ENCODE measurements around the gene DEPP1.
A peak's percentile ranks its signal among the peaks of the same experiment; 100 is the strongest.

The DEPP1 gene

DNA sequence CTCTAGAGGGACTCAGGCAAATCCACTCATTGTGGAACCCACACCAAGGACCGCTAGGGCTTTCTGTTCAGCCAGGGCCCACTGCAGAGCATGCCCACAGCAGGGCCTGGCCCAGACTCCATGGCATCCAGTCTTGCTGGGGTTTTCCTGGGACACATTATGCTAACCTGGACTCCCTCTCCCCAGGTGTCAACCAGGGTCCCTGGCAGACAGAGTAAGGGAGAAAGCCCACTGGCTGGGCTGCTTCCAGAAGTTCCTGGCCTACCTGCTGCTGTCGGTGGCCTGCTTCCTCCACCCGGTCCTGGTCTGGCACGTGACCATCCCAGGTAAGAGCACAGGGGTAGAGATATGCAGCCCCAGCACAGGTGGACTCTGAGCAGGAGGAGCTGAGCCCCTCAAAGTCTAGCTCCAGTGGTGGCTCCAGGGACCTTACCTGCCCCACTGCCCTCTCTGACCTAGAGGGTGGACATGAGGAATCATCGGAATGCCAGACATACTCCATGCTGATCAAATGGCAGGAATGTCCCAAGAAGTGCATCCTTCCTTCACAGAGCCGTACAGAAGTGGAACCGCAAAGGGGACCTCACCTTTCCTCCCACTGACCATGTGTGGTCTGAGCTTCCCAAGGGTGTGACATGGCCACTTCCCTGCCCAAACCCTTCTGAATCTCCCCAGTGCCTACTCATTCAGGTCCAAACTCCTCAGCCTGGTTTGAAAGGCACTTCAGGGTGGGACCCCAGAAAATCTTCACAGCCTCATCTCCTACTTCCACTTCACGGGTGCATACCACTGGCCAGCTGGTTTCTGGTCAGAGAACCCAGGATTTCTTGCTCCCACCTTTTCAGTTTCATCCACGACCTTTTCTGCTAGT lies 44.9 kb downstream of the DEPP1 start:
- H3K27ac ChIP-seq (ENCODE audit: insufficient read depth, low read length, poor library complexity, severe bottlenecking), result no peak overlapping the region
- no peaks in the 10 kb centered on the region for H3K36me3 ChIP-seq (ENCODE audit: control insufficient read depth, insufficient read depth, low read length)
- no peaks in the 10 kb centered on the region for H3K4me1 ChIP-seq (ENCODE audit: control insufficient read depth, insufficient read depth, low read length, poor library complexity, severe bottlenecking)
- no peak overlapping the region for H3K4me3 ChIP-seq (ENCODE audit: insufficient read depth, low read depth, low read length, poor library complexity, severe bottlenecking)
- no peak for DNase-seq
- no peaks in the 10 kb centered on the region for H3K9me3 ChIP-seq (ENCODE audit: control insufficient read depth, low read length)
- H3K27me3 ChIP-seq (replicated peaks; ENCODE audit: control insufficient read depth, insufficient read depth, low read length, poor library complexity, severe bottlenecking), result no peaks in the 10 kb centered on the region

DNA sequence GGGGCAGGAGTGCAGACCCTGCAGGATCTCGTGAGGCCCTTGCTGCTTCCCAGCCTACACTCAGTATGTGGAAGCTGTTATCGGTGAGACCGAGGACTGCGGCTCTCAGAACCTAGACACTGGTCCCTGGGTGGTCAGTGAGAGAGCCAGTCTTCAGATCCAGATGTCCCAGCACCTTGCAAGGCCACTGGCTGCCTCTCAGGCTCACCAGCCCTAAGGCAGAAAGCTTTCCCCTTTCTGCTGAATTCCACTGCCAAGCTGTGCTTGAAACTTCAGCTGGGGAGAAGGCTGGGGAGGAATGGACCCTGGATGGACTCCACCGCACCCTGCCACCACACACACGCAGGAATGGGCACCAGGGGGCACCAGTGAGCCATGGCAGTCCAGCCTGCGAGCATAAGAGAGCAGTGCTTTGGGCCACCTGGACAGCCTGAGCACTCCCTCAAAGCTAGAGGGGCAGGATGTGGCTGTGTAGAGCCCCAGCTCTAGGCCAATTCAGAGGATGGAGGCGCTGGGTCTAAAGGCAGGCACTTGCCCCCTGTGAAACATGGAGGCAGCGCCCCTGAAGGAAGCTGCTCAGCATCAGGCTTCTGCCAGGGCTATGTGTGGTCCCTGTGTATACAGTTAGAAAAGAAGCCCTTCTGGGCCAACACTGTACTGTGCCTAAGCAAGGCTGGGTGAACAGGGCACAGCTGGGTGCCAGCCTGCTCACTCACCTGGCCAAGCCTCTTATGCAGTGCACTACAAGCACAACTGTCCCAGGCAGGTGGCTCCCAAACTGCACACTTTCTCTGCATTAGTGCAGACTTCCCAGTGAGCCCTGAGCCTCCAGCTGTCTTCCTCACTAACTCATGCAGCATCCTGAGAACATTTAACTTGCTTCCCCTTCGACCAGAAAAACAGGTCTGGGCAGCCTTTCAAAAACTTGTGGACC lies 45.8 kb downstream of the DEPP1 start:
- Histone ChIP-seq H3K36me3 (ENCODE audit: control insufficient read depth, insufficient read depth, low read length) (no peaks in the 10 kb centered on the region), H3K4me1 (ENCODE audit: control insufficient read depth, insufficient read depth, low read length, poor library complexity, severe bottlenecking) (no peaks in the 10 kb centered on the region), H3K9me3 (ENCODE audit: control insufficient read depth, low read length) (no peaks in the 10 kb centered on the region), H3K27ac (ENCODE audit: insufficient read depth, low read length, poor library complexity, severe bottlenecking) (no peak overlapping the region), H3K27me3 (replicated peaks; ENCODE audit: control insufficient read depth, insufficient read depth, low read length, poor library complexity, severe bottlenecking) (no peaks in the 10 kb centered on the region), H3K4me3 (ENCODE audit: insufficient read depth, low read depth, low read length, poor library complexity, severe bottlenecking) (no peak overlapping the region)
- peak; percentile 40 to 68 (median 50) for DNase-seq

DNA sequence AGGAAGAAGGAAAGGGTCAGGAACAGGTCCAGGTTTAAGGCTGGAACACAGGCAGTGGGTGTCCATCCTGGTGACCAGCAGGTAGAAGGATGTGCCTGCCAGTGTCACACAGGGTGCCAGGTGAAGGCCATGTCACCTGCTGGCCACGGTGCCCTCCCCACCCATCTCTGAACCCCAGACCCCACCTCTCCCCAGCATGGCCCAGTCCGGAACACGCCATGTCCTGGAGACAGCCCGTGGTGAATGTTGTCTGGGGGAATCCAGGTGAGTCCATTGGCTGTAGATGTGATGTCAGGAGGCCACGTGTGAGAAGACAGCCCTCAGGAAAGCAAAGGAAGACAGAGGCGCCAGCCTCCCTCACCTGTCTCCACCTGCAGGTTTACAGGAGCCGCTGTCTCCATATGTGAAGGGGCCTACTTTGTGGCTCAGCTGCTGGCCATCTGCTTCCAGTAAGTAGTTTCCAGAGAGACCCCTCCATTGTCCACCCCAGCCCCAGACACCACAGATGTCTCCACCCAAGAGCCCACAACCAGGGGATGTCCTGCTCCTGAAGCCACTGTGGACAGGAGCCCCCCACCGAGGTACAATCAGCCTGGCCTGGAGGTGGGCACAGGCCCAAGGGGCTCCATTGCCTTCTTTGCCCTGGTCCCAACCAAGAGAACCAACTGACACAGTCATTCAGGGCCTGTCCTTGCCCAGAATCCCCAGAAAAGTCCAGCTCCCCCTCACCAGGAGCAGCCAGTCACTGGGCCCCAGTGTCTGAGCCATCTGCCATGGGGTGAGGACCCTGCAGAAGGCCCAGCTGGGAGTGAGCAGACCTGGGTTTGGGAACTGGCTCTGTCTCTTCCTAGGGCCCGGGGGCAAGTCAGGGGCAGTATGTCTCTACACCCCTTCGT lies 46.7 kb downstream of the DEPP1 start:
- Histone ChIP-seq H3K9me3 (ENCODE audit: control insufficient read depth, low read length) (no peaks in the 10 kb centered on the region), H3K27ac (ENCODE audit: insufficient read depth, low read length, poor library complexity, severe bottlenecking) (no peak overlapping the region), H3K36me3 (ENCODE audit: control insufficient read depth, insufficient read depth, low read length) (no peaks in the 10 kb centered on the region), H3K27me3 (replicated peaks; ENCODE audit: control insufficient read depth, insufficient read depth, low read length, poor library complexity, severe bottlenecking) (no peaks in the 10 kb centered on the region), H3K4me1 (ENCODE audit: control insufficient read depth, insufficient read depth, low read length, poor library complexity, severe bottlenecking) (no peaks in the 10 kb centered on the region), H3K4me3 (ENCODE audit: insufficient read depth, low read depth, low read length, poor library complexity, severe bottlenecking) (no peak overlapping the region)
- no peak for DNase-seq

DNA sequence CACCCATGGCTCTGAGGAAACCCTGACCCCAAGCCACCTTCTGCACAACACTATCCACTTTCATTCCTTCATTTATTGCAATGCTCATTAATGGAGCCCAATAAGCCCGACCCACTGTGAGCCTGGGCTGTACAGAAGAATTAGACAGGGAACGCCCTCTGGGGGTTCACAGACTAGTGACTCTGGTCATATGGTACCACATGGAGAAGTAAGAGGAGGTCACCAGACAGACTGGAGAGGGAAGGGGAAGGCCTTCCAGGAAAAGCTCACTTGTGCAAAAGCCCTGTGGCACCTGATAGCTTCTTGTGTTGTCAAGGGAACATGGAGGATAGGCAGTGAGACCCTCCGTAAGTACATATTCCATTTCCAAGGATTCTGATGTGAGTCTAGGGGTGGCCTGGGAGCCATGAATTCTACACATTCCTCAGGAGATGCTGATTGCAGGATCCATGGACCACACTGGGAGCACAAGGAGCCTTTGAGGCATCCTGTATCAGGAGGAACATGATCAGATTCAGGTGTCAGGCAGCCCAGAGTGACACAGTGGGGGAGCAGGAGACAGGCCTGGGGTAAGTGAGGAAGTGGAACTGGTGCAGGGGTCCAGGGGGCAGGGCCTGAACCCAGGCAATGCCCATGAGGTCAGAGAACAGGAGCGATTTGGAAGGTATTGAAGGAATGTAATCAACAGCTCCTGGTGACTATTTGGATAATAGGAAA lies 47.5 kb downstream of the DEPP1 start:
- no peak overlapping the region for H3K4me3 ChIP-seq (ENCODE audit: insufficient read depth, low read depth, low read length, poor library complexity, severe bottlenecking)
- H3K27me3 ChIP-seq (replicated peaks; ENCODE audit: control insufficient read depth, insufficient read depth, low read length, poor library complexity, severe bottlenecking), result no peaks in the 10 kb centered on the region
- no peak overlapping the region for H3K27ac ChIP-seq (ENCODE audit: insufficient read depth, low read length, poor library complexity, severe bottlenecking)
- H3K36me3 ChIP-seq (ENCODE audit: control insufficient read depth, insufficient read depth, low read length), result no peaks in the 10 kb centered on the region
- no peaks in the 10 kb centered on the region for H3K4me1 ChIP-seq (ENCODE audit: control insufficient read depth, insufficient read depth, low read length, poor library complexity, severe bottlenecking)
- no peaks in the 10 kb centered on the region for H3K9me3 ChIP-seq (ENCODE audit: control insufficient read depth, low read length)
- no peak for DNase-seq

DNA sequence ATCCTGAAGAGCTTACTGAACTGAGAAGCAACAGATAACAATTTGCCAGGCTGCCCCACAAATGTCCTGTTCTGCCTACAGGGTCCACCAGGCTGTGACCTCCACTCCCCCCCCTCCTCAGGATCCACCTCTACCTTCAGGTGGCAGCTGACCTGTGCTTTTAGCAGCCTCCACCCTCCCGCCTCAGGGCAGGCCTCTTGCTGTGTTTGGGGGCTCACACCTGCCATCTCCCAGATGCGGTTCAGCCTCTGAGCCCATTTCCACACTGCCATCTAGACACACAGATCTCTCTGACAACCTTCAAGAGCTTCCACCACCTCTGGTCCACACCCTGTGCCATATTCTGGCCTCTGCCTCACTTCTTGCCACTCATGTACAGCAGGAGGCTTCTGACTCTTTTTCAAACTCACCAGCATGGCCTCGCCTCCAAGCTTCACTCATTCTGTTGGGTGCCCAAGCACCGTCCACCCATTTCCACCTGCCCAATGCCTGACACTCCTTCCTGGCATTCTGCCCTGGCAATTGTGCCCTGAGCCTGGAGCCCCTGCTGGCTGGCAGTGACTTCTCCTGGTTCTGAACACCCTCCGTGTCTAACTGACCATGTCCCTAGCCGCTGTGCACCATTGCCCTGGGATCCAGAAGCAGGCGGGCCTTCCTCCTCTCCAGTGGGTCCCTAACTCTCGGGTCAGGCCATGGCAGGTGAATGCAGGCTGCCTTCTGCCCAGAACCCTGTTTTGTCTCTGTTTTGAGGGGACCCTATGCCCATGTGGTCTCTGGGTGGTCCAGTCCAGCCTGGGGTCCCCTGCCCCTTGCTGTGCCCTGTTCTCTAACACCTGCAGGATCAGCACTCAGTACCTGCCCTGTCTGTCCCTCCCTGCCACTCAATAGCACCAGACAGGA lies 49.0 kb downstream of the DEPP1 start:
- H3K9me3 ChIP-seq (ENCODE audit: control insufficient read depth, low read length), result no peaks in the 10 kb centered on the region
- no peak for DNase-seq
- no peaks in the 10 kb centered on the region for H3K4me1 ChIP-seq (ENCODE audit: control insufficient read depth, insufficient read depth, low read length, poor library complexity, severe bottlenecking)
- H3K27ac ChIP-seq (ENCODE audit: insufficient read depth, low read length, poor library complexity, severe bottlenecking), result no peak overlapping the region
- no peaks in the 10 kb centered on the region for H3K27me3 ChIP-seq (replicated peaks; ENCODE audit: control insufficient read depth, insufficient read depth, low read length, poor library complexity, severe bottlenecking)
- H3K36me3 ChIP-seq (ENCODE audit: control insufficient read depth, insufficient read depth, low read length), result no peaks in the 10 kb centered on the region
- H3K4me3 ChIP-seq (ENCODE audit: insufficient read depth, low read depth, low read length, poor library complexity, severe bottlenecking), result no peak overlapping the region

DNA sequence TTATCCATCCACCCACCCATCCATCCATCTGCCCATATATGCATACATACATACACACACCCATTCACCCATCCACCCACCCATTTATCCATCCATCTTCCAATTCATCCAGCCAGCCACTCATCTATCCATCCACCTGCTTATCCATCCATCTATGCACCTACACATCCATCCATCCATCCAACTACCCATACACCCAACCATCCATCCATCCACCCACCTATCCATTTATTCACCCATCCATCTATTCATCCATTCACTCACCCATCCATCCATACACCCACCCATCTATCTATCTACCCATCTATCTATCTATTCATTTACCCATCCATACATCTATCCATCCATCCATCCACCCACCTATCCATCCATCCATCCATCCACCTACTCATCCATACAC lies 50.1 kb downstream of the DEPP1 start:
- no peaks in the 10 kb centered on the region for H3K27me3 ChIP-seq (replicated peaks; ENCODE audit: control insufficient read depth, insufficient read depth, low read length, poor library complexity, severe bottlenecking)

DNA sequence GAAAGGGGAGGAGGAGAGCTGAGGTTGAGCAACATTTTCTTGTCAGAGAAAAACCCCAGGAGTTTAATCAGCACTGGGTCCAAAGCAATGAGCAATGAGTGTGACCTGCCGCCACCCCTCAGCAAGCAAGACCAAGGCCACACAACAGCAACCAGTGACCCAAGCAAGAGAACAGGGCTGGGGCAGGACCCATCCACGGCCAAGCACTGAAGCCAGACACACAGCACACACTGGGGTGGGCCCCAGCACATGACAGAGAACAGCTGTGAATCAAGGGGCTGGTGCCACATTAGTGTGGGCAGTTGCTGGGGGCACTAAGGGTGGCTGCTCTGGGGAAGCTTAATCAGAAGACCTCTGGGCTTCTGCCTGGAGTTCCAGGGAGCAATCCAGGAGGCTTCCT lies 51.3 kb downstream of the DEPP1 start:
- DNase-seq, result no peak
- Histone ChIP-seq H3K9me3 (ENCODE audit: control insufficient read depth, low read length) (no peaks in the 10 kb centered on the region), H3K27me3 (replicated peaks; ENCODE audit: control insufficient read depth, insufficient read depth, low read length, poor library complexity, severe bottlenecking) (no peaks in the 10 kb centered on the region), H3K4me1 (ENCODE audit: control insufficient read depth, insufficient read depth, low read length, poor library complexity, severe bottlenecking) (no peaks in the 10 kb centered on the region), H3K4me3 (ENCODE audit: insufficient read depth, low read depth, low read length, poor library complexity, severe bottlenecking) (no peak overlapping the region), H3K36me3 (ENCODE audit: control insufficient read depth, insufficient read depth, low read length) (no peaks in the 10 kb centered on the region), H3K27ac (ENCODE audit: insufficient read depth, low read length, poor library complexity, severe bottlenecking) (no peak overlapping the region)

More for the DNA sequence above, 50.1 kb downstream of the DEPP1 start:
- no peak for DNase-seq
- H3K36me3 ChIP-seq (ENCODE audit: control insufficient read depth, insufficient read depth, low read length), result no peaks in the 10 kb centered on the region
- no peak overlapping the region for H3K4me3 ChIP-seq (ENCODE audit: insufficient read depth, low read depth, low read length, poor library complexity, severe bottlenecking)
- no peaks in the 10 kb centered on the region for H3K4me1 ChIP-seq (ENCODE audit: control insufficient read depth, insufficient read depth, low read length, poor library complexity, severe bottlenecking)
- H3K27ac ChIP-seq (ENCODE audit: insufficient read depth, low read length, poor library complexity, severe bottlenecking), result no peak overlapping the region
- H3K9me3 ChIP-seq (ENCODE audit: control insufficient read depth, low read length), result no peaks in the 10 kb centered on the region

DNA sequence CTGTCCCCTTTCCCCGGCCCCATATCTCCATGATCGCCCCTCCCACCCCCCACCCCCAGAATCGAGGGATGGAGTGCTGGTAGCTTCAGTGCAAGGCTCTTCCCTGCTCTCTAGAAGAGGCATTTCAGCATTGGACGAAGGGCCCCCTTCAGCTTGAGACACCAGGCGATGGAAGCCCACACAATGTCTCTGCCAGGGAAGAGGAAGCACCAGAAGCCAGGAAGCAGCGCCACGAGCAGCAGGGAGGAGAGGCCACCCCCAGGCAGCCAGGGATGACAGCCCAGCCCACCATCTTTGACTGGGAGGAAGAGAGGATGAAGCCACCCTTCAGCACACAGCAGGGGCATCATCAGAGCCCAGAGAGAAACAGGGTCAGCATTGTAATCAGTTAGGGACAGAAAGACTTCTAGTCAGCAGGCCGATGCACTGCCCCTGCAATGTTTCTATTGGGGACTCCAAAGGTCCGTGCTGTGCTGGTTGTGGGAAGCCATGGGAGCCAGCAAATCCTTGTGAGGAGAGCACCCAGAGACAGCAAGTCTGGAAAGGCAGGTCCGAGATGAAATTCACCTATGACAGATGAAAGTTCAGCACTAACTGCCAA lies 51.8 kb downstream of the DEPP1 start:
- Histone ChIP-seq H3K36me3 (ENCODE audit: control insufficient read depth, insufficient read depth, low read length) (no peaks in the 10 kb centered on the region), H3K4me1 (ENCODE audit: control insufficient read depth, insufficient read depth, low read length, poor library complexity, severe bottlenecking) (no peaks in the 10 kb centered on the region), H3K27ac (ENCODE audit: insufficient read depth, low read length, poor library complexity, severe bottlenecking) (no peak overlapping the region), H3K9me3 (ENCODE audit: control insufficient read depth, low read length) (no peaks in the 10 kb centered on the region), H3K27me3 (replicated peaks; ENCODE audit: control insufficient read depth, insufficient read depth, low read length, poor library complexity, severe bottlenecking) (no peaks in the 10 kb centered on the region), H3K4me3 (ENCODE audit: insufficient read depth, low read depth, low read length, poor library complexity, severe bottlenecking) (no peak overlapping the region)
- no peak for DNase-seq
